H1 (cell line): ENCODE results near the gene NEBL. TPM values are rescaled to one million over a fixed set of nuclear protein-coding genes. Genes with fewer than 3 reads are reported as not detected.

Source experiments
- CTCF ChIA-PET: fragments of 300-600 bp; sonication (Branson Sonifier 250); formaldehyde crosslinking; loops from one replicate; lab custom pipeline; 2021; ENCODE audit not compliant: partially characterized antibody; lab: Charles Lee
- POLR2A ChIA-PET: fragments of 300-600 bp; sonication (Branson Sonifier 250); formaldehyde crosslinking; loops from one replicate; lab custom pipeline; 2021; ENCODE audit warnings: inconsistent platforms; ENCODE audit not compliant: partially characterized antibody; lab: Charles Lee
- DNase-seq, 2 experiments: peaks; one replicate each; pipeline versions ENCODE4 v3.0.0 to v3.0.0-alpha.2; 2010 to 2022; ENCODE audit warnings: low spot score in 2 of 2, low read depth in 1 of 2, mixed read lengths in 1 of 2
- FAIRE-seq: peaks from 2 replicates; lab custom pipeline; 2011; peaks lifted over from hg19 to GRCh38; lab: Jason Lieb, UNC
- H2AFZ ChIP-seq: 2 replicates; pipeline ENCODE4 v1.8.1; 2012; ENCODE audit warnings: low read length, inconsistent platforms
- H2AK5ac ChIP-seq: 2 replicates; pipeline ENCODE4 v1.6.1; 2013; ENCODE audit warnings: low read depth, low read length
- H2BK120ac ChIP-seq: replicated peaks from 2 replicates; pipeline ENCODE3; 2013; ENCODE audit warnings: low read depth, low read length, inconsistent platforms
- H2BK12ac ChIP-seq: 2 replicates; pipeline ENCODE4 v1.6.1; 2013; ENCODE audit warnings: low read depth, low read length
- H2BK15ac ChIP-seq: 2 replicates; pipeline ENCODE4 v1.6.1; 2013; ENCODE audit warnings: low read length
- H2BK20ac ChIP-seq: 2 replicates; pipeline ENCODE4 v1.6.1; 2013; ENCODE audit warnings: low read length
- H2BK5ac ChIP-seq: 2 replicates; pipeline ENCODE4 v1.6.1; 2013; ENCODE audit warnings: low read depth, low read length
- H3K14ac ChIP-seq: 2 replicates; pipeline ENCODE4 v1.6.1; 2013; ENCODE audit warnings: inconsistent platforms; ENCODE audit not compliant: insufficient read length
- H3K18ac ChIP-seq: 2 replicates; pipeline ENCODE4 v1.6.1; 2013; ENCODE audit warnings: low read length; ENCODE audit errors: extremely low read depth
- H3K23ac ChIP-seq: 2 replicates; pipeline ENCODE4 v1.6.1; 2013; ENCODE audit warnings: inconsistent platforms; ENCODE audit not compliant: insufficient read length
- H3K23me2 ChIP-seq: 2 replicates; pipeline ENCODE4 v1.6.1; 2013; ENCODE audit warnings: low read depth, low read length
- H3K27ac ChIP-seq: 2 replicates; pipeline ENCODE4 v1.6.1; 2011; ENCODE audit warnings: low read depth, low read length, inconsistent platforms
- H3K27me3 ChIP-seq, 4 experiments: replicated peaks in 1 of 4; 1 replicate in 1 of 4; 2 replicates in 3 of 4; pipeline versions ENCODE4 v1.6.1 to v1.8.1; 2011 to 2013; ENCODE audit warnings: low read length in 3 of 4, mild to moderate bottlenecking in 3 of 4, inconsistent platforms in 2 of 4, mixed read lengths in 2 of 4, moderate library complexity in 1 of 4; ENCODE audit not compliant: control insufficient read depth in 3 of 4, insufficient read depth in 3 of 4; ENCODE audit errors: extremely low read depth in 1 of 4
- H3K36me3 ChIP-seq, 4 experiments: 2 replicates each; pipeline versions ENCODE4 v1.6.1 to v1.8.1; 2011 to 2013; ENCODE audit warnings: mild to moderate bottlenecking in 4 of 4, low read length in 3 of 4, moderate library complexity in 2 of 4, control low read depth in 1 of 4, inconsistent platforms in 1 of 4; ENCODE audit not compliant: insufficient read depth in 4 of 4, control insufficient read depth in 2 of 4
- H3K4ac ChIP-seq: replicated peaks from 2 replicates; pipeline ENCODE3; 2013; ENCODE audit warnings: low read length, low read depth, mixed read lengths, inconsistent platforms; ENCODE audit not compliant: insufficient read length
- H3K4me1 ChIP-seq, 4 experiments: replicated peaks in 1 of 4; 1 replicate in 1 of 4; 2 replicates in 3 of 4; pipeline versions ENCODE4 v1.6.1 to v1.8.1; 2011 to 2013; ENCODE audit warnings: low read length in 3 of 4, inconsistent platforms in 2 of 4, mixed read lengths in 1 of 4; ENCODE audit not compliant: insufficient read depth in 4 of 4, control insufficient read depth in 3 of 4
- H3K4me2 ChIP-seq, 2 experiments: 2 replicates each; pipeline versions ENCODE4 v1.6.1 to v1.8.1; 2011 to 2013; ENCODE audit warnings: low read depth in 2 of 2, low read length in 2 of 2, control low read depth in 1 of 2, inconsistent platforms in 1 of 2, mild to moderate bottlenecking in 1 of 2; ENCODE audit not compliant: insufficient read depth in 1 of 2
- H3K4me3 ChIP-seq, 4 experiments: fragments of 200-600, 300-600 bp in 1 of 4; sonication (generic), shearing (Covaris generic), sonication (Bioruptor Twin) in 1 of 4; 2 replicates each; pipeline versions ENCODE4 v1.5.1 to v1.8.1; 2011 to 2016; ENCODE audit warnings: low read length in 4 of 4, low read depth in 3 of 4, control low read depth in 2 of 4, inconsistent platforms in 2 of 4, mild to moderate bottlenecking in 2 of 4, mixed read lengths in 1 of 4, moderate library complexity in 1 of 4; ENCODE audit not compliant: insufficient read depth in 2 of 4; ENCODE audit errors: extremely low read depth in 1 of 4
- H3K56ac ChIP-seq: replicated peaks from 2 replicates; pipeline ENCODE3; 2013; ENCODE audit warnings: low read depth, mild to moderate bottlenecking, mixed read lengths, low read length, inconsistent platforms; ENCODE audit not compliant: insufficient read length
- H3K79me1 ChIP-seq: 2 replicates; pipeline ENCODE4 v1.6.1; 2013; ENCODE audit warnings: low read depth, low read length, control low read depth
- H3K79me2 ChIP-seq, 2 experiments: 2 replicates each; pipeline versions ENCODE4 v1.6.1 to v1.8.1; 2012 to 2013; ENCODE audit warnings: low read length in 2 of 2, mild to moderate bottlenecking in 2 of 2, inconsistent platforms in 1 of 2; ENCODE audit not compliant: insufficient read depth in 2 of 2, control insufficient read depth in 1 of 2
- H3K9ac ChIP-seq, 4 experiments: replicated peaks in 1 of 4; 1 replicate in 1 of 4; 2 replicates in 3 of 4; pipeline versions ENCODE4 v1.6.1 to v1.8.1; 2011 to 2013; ENCODE audit warnings: low read depth in 3 of 4, low read length in 3 of 4, control low read depth in 2 of 4, mild to moderate bottlenecking in 2 of 4, moderate library complexity in 2 of 4, inconsistent platforms in 1 of 4; ENCODE audit errors: extremely low read depth in 1 of 4
- H3K9me3 ChIP-seq, 2 experiments: 2 replicates each; pipeline versions ENCODE4 v1.6.1 to v1.8.1; 2012 to 2013; ENCODE audit warnings: mild to moderate bottlenecking in 2 of 2, moderate library complexity in 2 of 2, control low read depth in 1 of 2, inconsistent platforms in 1 of 2, low read depth in 1 of 2, low read length in 1 of 2, mixed read lengths in 1 of 2; ENCODE audit not compliant: insufficient read depth in 2 of 2
- H4K20me1 ChIP-seq, 2 experiments: replicated peaks in 1 of 2; 2 replicates each; pipeline versions ENCODE3 to v1.8.1; 2011 to 2013; ENCODE audit warnings: inconsistent platforms in 2 of 2, low read length in 2 of 2, mild to moderate bottlenecking in 1 of 2; ENCODE audit not compliant: insufficient read depth in 2 of 2, control insufficient read depth in 1 of 2
- H4K5ac ChIP-seq: 2 replicates; pipeline ENCODE4 v1.6.1; 2013; ENCODE audit warnings: low read length, low read depth, mixed read lengths, inconsistent platforms; ENCODE audit not compliant: insufficient read length
- H4K8ac ChIP-seq: 2 replicates; pipeline ENCODE4 v1.8.0; 2013; ENCODE audit warnings: mild to moderate bottlenecking, moderate library complexity, low read length, inconsistent platforms; ENCODE audit not compliant: insufficient read depth; ENCODE audit errors: extremely low read depth
- H4K91ac ChIP-seq: replicated peaks from 2 replicates; pipeline ENCODE3; 2013; ENCODE audit warnings: low read length, mixed read lengths, inconsistent platforms; ENCODE audit not compliant: insufficient read length
- EGR1 ChIP-seq: IDR thresholded peaks from 2 replicates; pipeline ENCODE4 v1.6.1; 2011; ENCODE audit warnings: low read depth, low read length, borderline replicate concordance
- FOSL1 ChIP-seq: IDR thresholded peaks from 2 replicates; pipeline ENCODE4 v1.6.1; 2011; ENCODE audit warnings: mild to moderate bottlenecking, low read depth, low read length, moderate library complexity; ENCODE audit not compliant: insufficient read depth
- KDM1A ChIP-seq: fragments of 200-600, 300-600 bp; sonication (generic); IDR thresholded peaks from 2 replicates; pipeline ENCODE4 v1.7.1; 2016; ENCODE audit warnings: mild to moderate bottlenecking, low read length, borderline replicate concordance
- NRF1 ChIP-seq: IDR thresholded peaks from 2 replicates; pipeline ENCODE4 v1.6.1; 2011; ENCODE audit warnings: mild to moderate bottlenecking, low read depth, low read length, improper control_type of control experiment
- SP1 ChIP-seq: IDR thresholded peaks from 2 replicates; pipeline ENCODE4 v1.6.1; 2011; ENCODE audit warnings: low read depth, low read length
- WGBS, 2 experiments: shearing (Covaris generic) in 1 of 2; methylation state at CpG; one replicate each; pipeline versions ENCODE4 v1.1.6 to v1.1.7; 2013 to 2015; ENCODE audit warnings: low lambda C conversion rate in 2 of 2, mixed read lengths in 2 of 2, inconsistent platforms in 1 of 2, low coverage in 1 of 2, missing lambda C conversion rate in 1 of 2; ENCODE audit not compliant: insufficient replicate concordance in 2 of 2, insufficient coverage in 1 of 2, insufficient read length in 1 of 2; ENCODE audit errors: extremely low coverage in 1 of 2, missing lambda C conversion rate in 1 of 2; 5-methylcytosine and 5-hydroxymethylcytosine counted together
- polyA plus RNA-seq, 7 experiments: library from polyadenylated mRNA; depleted of rRNA in 3 of 7; stranded (reverse) in 5 of 7; unstranded in 2 of 7; fragments of >200 nt in 5 of 7; fragments of 200-250 nt in 2 of 7; gene quantifications; 1 replicate in 5 of 7; 2 replicates in 1 of 7; 4 replicates in 1 of 7; pipeline versions ENCODE4 v1.2.1 to v1.2.3, GENCODE V29; 2011 to 2013; ENCODE audit warnings: missing spikeins in 2 of 7, mixed read lengths in 2 of 7
- total RNA-seq: library from RNA; stranded (reverse); fragmentation: NEBNext Ultra II Directional; extraction: Animal tissue kit (Norgen Biotek cat#: 25700); gene quantifications from 2 replicates; pipeline ENCODE4 v1.2.1, GENCODE V29; 2021

Gene NEBL
- total and polyA plus RNA-seq, 2 of the 8 experiments (the other 6 are each of a cell fraction or from before 2014, with no cell fraction given), result 7.5 to 10.5 TPM

GRCh38 chr10:20847512-20847911 is 49.6 kb downstream of the NEBL start:
- TF ChIP-seq FOSL1 (no peak), SP1 (no peak), EGR1 (no peak), KDM1A (no peak), NRF1 (no peak)
- Histone ChIP-seq H2AFZ (no peak overlapping the region), H3K36me3 (peaks cover 0 to 3% (median 0%) of the 10 kb centered on the region in 4 experiments; a peak in 3 of 8 replicates), H4K91ac (no peak overlapping the region), H4K20me1 (no peaks in the 10 kb centered on the region), H2BK15ac (no peak overlapping the region), H3K23me2 (no peaks in the 10 kb centered on the region), H3K27me3 (no peaks in the 10 kb centered on the region), H3K4me3 (no peak overlapping the region), H2BK5ac (no peak overlapping the region), H3K4ac (no peak overlapping the region), H4K8ac (no peak overlapping the region), H2BK20ac (no peak overlapping the region), H2BK12ac (no peak overlapping the region), H3K79me1 (no peaks in the 10 kb centered on the region), H3K56ac (no peak overlapping the region), H3K9ac (no peak overlapping the region), H3K14ac (no peak overlapping the region), H3K23ac (no peak overlapping the region), H2BK120ac (no peak overlapping the region), H3K79me2 (no peaks in the 10 kb centered on the region), H2AK5ac (no peak overlapping the region), H3K4me1 (no peaks in the 10 kb centered on the region), H3K18ac (no peak overlapping the region), H3K4me2 (no peak overlapping the region), H4K5ac (no peak overlapping the region), H3K9me3 (no peaks in the 10 kb centered on the region), H3K27ac (no peak overlapping the region)
- CTCF ChIA-PET, result interaction anchor here (1.5 kb wide), 1 partner anchor 174 kb away, joined by 5 read pairs; no protein-coding TSS in a partner anchor
- DNase-seq (no peak), FAIRE-seq (no peak)
- POLR2A ChIA-PET, result no interaction called here
- WGBS, 2 experiments, result 88% methylated on average over 2 of the region's 2 CpGs; no CpG with 5 or more reads in 1 of the 2 experiments
